ENCODE measurements around the gene BIRC3.
"Not testable (repeated sequence)": the region's sequence is repeated elsewhere in the genome, so short reads cannot be mapped to it uniquely, and the experiment has no call there.

BIRC3 gene

DNA sequence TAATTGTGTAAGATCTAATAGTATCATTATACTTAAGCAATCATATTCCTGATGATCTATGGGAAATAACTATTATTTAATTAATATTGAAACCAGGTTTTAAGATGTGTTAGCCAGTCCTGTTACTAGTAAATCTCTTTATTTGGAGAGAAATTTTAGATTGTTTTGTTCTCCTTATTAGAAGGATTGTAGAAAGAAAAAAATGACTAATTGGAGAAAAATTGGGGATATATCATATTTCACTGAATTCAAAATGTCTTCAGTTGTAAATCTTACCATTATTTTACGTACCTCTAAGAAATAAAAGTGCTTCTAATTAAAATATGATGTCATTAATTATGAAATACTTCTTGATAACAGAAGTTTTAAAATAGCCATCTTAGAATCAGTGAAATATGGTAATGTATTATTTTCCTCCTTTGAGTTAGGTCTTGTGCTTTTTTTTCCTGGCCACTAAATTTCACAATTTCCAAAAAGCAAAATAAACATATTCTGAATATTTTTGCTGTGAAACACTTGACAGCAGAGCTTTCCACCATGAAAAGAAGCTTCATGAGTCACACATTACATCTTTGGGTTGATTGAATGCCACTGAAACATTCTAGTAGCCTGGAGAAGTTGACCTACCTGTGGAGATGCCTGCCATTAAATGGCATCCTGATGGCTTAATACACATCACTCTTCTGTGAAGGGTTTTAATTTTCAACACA lies 6.4 kb downstream of the BIRC3 start:
- no peak for DNase-seq (ENCODE audit: low spot score)

DNA sequence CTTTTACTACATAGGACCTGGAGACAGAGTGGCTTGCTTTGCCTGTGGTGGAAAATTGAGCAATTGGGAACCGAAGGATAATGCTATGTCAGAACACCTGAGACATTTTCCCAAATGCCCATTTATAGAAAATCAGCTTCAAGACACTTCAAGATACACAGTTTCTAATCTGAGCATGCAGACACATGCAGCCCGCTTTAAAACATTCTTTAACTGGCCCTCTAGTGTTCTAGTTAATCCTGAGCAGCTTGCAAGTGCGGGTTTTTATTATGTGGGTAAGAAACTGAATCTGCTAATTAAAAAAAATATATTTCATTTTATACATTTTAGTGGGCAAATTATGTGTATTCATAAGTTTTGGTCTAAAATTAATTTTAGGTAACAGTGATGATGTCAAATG lies 7.8 kb downstream of the BIRC3 start:
- DNase-seq (ENCODE audit: low spot score), result no peak

DNA sequence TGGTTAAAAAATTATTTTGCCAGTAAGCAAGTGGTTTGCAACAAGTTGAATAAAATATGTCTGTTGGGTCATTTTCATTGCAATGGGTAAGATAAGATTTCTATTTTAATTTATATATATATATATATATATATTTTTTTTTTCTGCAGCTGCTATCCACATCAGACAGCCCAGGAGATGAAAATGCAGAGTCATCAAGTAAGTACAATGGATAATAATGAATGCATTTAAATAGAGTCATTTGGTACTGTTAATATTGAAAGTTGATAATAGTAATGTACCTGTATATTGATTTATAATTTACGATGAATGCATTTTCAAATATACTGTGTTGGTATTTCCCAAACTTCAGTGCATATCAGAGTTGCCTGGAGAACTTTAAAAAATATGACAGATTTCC lies 11.5 kb downstream of the BIRC3 start:
- no peak for DNase-seq (ENCODE audit: low spot score)

DNA sequence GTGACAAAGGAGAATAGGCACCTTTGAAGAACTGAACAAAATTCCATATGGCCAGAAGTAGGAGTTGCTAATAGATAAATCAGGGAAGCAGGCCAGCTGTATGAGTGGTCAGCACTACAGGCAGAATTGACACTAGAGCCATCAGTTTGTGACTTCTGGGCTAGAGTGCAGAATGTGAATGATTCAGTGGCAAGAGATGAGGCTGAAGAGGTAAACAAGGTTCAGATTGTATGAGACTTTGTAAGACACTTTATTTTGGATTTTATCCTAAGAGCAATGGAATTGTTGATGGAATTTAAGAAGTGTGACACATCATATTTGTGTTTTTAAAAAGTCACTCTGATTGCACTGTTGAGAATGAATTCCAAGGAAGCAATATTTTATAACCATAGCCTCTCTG lies 12.9 kb downstream of the BIRC3 start:
- no peak for DNase-seq (ENCODE audit: low spot score)

DNA sequence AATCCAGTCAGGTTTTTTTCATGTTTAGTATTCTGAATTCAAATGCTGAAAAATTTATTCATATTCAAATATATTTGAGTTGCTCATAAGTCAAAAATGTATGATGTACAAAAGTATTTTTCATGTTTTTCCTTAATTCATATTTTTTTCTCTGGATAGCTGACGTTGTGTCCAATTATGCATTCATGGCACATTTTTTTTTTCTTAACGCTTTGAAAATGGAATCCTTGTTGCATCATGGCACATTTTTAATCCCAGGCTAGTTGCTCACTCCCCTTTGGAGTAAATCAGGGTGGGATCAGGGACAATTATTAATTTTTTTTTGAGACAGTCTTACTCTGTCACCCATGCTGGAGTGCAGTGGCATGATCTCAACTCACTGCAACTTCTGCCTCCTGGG lies 14.1 kb downstream of the BIRC3 start:
- DNase-seq (ENCODE audit: low spot score), result no peak

DNA sequence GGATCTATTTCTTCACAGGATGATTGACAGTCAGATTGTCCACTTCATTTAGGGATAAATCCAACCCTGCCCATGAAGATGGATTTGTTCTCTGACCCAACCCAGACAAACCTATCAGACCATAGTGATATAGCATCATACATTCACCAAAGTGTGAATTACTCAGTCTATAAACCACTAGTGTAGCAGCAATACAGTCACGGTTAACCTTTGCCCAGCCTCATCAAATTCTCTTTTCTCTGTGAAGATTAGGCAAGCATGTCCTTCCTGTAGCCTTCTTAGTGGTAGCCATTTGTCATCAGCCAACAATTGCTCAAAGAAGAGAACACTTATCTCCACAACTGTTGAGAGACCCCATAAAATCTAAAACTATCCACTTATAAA lies 15.3 kb downstream of the BIRC3 start:
- DNase-seq (ENCODE audit: low spot score), result no peak

DNA sequence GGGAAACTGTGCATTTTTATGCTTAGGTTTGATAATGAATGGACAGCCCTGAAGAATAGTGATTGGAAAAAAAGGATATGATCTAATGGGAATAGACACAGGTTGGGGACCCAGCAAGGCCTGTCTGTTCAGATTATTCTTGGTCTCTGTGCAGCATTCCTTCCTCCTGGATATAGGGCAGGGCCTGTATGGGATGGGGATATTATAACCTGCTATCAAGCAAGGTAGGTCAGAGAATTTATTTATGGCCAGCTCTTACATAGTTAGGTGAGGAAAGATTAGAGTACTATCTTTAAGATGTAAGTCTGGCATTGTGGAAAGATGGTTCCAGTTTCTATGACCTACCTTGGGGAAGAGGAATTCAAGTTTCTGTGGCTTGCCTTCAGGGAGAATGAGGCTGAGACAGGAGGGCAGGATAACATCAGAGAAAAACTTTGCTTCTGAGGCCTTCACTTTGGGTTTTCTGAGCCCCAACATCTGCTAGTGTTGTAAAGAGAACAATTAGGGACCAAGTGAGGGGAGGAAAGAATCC lies 21.3 kb downstream of the BIRC3 start:
- DNase-seq (ENCODE audit: low spot score), result no peak

DNA sequence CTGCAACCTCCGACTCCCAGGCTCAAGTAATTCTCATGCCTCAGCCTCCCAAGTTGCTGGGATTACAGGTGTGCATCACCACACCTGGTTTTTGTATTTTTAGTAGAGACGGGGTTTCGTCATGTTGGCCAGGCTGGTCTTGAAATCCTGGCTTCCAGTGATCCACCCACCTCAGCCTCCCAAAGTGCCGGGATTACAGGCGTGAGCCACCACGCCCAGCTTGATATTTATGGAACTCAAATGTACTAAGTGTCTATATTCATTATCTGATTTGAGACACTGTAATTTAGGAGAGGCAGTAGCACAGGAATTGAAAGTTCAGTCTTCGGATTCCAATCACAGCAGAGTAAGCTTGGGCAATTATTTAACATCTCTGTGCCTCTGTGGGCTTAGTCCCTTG lies 24.0 kb downstream of the BIRC3 start:
- not testable (repeated sequence) for DNase-seq (ENCODE audit: low spot score)

DNA sequence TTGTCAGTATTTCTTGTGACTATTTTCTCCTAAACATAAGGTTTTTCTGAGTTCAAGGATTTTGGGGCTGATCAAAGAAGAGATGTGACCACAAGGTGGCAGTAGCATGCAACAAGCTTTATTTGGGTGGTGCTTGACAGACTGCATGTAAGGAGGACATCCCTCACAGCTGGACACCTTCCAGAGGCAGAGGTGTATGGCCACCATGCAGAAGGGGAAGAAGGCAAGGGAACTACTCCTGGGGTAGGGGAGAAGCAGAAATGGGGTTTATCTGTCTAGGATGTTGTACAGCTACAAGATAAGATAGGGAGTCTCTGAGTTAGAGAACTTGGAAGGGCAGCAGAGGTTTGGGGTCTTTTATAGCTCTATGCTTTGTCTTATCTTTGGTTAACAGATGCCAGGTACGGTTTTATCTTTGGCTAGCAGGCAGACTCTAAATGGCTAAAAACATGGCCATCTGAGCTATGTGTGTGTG lies 24.6 kb downstream of the BIRC3 start:
- peak; percentile 56 for DNase-seq (ENCODE audit: low spot score)

DNA sequence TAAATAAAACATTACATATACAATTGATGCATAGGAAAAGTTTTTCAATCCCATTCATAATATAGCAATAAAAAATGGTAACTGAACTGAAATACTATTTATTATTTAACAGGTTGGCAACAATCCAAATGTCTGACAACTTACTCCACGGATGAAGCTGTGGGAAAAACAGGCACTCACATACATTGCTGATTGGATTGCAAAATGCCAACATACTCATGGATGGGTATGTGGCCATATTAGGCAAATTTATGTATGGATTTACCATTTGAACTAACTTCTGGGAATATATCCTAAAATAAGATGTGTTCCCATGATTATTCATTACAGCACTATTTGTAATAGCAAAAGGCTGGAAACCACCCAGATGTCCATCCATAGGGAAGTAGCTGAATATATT lies 26.5 kb downstream of the BIRC3 start:
- DNase-seq (ENCODE audit: low spot score), result no peak

DNA sequence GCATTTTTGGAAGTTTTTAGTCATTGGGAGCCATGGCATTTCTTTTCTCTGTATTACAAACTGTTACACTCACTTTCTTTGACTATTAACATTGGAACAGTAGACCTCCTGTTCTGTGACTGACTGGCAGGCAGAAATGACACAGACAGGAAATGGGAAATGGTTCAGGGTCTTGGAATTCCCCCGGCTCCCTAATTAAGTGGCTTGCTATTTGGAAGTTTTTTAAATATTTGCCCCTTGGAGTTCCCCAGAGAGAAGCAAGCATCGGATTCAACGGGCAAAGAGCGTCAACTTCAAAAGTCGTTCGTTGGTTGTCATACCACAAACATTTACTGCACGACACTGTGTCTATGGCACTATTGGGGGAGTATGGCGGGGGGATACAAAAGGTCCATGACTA lies 28.6 kb downstream of the BIRC3 start:
- DNase-seq (ENCODE audit: low spot score), result no peak

DNA sequence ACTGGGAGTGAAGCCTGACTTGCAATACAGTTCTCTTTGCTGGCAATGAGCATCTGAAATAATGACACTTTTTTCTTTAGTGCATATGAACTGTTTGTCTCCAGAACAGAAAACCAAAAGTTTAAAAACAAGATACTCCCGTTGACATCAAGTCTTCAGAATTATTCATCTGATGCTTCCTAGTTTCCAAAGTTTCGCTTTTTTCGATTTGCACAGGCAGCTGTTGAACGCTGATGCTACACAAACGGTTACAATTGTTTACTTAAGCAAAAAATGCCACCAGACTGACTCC lies 29.1 kb downstream of the BIRC3 start:
- no peak for DNase-seq (ENCODE audit: low spot score)

DNA sequence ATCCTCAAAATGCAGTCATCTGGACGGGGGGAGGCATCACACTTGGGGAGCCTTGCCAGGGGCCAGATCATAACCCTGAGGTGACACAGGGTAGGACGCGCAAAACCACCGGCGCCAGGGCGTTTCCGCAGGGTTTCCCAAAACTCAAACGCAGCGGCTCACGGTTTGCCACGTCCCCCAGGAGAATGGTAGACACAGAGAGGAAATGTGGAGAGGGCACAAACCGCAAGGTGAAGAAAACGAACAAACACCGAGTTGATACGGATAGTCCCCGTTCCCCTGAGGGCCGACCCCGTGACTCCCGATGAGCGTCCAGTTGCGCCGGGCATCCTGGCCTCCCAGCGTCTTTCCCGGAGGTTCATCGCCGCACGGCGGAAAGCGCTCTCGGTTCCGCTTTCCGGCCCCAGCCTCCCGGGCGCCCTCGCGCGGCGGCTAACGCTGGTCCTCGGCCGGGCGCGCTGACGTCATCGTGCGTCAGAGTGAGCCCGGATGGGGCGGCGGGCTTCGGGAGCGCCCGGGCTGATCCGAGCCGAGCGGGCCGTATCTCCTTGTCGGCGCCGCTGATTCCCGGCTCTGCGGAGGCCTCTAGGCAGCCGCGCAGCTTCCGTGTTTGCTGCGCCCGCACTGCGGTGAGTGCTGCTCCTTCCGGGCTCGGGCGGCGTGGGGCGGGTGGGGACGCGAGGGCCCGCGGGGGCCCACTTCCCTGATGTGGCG lies 29.6 kb downstream of the BIRC3 start, which contains the start of gene BIRC2:
Gene BIRC2 (plus strand): TSS at position 467 of the 714 bp plus-strand sequence. CDS start 2,641 bp downstream, outside the sequence.
- peak; percentile 75 for DNase-seq (ENCODE audit: low spot score)

DNA sequence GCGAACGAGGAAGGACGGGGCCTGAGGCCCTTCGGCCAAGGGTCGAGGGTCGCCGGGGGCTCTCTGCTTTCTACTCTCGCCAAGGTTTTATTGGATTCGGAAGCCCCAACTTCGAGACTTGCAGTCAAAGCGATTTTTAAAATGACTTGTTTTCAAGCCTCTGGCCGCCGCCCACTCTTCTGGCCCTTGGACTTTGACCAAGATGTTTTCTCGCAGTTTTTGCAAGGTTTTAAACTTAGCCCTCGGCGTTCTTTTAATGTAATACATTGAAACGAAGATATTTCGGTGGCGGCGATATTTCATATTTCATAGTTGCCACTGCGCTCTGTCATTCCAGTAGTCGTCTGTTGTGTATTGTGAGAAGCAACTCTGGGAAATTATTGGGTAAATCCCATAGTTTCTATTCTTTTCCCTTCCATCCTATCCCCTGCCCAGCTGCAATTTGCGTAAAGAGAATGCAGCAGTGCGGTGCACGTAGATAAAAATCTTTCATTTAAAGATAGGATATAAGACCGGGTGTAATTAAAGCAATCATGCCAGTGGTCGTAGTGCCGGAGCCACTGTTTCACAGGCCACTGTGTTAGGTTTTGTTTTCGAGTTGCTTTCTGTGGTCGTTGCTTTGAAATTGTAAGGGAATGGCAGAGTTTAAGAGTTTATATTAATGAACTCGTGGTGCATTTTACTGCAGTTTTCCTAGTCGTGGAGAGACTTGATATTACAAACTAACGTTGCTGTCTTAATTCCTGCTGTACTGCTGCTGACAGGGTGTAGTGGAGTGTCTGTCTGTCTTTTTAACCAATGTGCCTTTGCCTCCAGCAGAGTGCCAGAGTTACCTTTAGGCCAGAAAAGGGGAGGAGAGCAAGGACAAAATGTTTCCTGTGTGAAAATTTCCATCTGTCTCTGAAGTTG lies 30.4 kb downstream of the BIRC3 start:
- no peak for DNase-seq (ENCODE audit: low spot score)

DNA sequence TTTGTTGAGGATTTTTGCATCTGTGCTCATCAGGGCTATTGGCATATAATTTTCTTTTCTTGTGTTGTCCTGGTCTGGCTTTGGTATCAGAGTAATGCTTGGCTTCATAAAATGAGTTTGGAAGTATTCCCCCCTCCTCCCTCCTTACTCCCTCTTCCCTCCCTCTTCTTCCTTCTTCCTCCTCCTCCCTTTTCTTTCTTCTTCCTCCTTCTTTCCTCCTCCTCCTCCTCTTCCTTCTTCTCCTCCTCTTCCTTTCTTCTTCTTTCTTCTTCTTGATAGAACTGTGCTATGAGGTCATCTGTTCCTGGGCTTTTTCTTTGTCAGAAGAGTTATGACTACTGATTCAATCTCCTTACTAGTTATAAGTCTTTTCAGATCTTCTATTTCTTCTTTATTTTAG lies 39.8 kb downstream of the BIRC3 start:
- DNase-seq (ENCODE audit: low spot score), result no peak

DNA sequence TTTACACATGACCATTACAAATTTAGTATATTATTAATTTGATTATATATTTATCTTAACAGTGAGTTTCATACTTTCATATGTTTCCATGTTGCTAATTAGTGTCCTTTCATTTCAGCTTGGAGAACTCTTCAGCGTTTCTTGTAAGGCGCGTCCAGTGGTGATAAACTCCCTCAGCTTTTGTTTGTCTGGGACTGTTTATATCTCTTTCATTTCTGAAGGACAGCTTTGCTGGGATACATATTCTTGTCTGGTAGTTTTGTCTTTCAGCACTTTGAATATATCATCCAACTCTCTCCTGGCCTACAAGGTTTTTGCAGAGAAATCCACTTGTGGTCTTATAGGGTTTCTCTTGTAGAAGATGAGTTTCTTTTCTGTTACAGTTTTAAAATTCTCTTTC lies 42.1 kb downstream of the BIRC3 start:
- no peak for DNase-seq (ENCODE audit: low spot score)

DNA sequence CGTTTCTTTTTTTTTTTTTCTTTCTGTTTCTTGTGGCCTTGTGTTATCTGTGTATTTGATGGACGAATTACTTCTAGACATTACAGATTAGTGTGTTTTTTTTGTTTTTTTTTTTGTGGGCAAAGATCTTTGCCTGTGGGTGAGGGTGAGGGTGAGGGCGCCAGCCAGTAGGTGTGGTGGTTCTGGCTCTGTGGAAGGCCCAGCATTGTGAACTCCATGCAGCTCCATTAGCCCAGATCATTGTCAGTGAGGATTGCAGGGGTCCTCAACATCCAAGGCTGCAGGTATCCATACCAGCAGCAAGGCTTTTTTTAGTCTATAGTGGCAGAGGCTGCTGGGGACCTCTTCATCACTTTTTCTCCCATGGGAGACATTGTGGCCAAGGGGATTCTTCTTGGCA lies 43.4 kb downstream of the BIRC3 start:
- DNase-seq (ENCODE audit: low spot score), result no peak

DNA sequence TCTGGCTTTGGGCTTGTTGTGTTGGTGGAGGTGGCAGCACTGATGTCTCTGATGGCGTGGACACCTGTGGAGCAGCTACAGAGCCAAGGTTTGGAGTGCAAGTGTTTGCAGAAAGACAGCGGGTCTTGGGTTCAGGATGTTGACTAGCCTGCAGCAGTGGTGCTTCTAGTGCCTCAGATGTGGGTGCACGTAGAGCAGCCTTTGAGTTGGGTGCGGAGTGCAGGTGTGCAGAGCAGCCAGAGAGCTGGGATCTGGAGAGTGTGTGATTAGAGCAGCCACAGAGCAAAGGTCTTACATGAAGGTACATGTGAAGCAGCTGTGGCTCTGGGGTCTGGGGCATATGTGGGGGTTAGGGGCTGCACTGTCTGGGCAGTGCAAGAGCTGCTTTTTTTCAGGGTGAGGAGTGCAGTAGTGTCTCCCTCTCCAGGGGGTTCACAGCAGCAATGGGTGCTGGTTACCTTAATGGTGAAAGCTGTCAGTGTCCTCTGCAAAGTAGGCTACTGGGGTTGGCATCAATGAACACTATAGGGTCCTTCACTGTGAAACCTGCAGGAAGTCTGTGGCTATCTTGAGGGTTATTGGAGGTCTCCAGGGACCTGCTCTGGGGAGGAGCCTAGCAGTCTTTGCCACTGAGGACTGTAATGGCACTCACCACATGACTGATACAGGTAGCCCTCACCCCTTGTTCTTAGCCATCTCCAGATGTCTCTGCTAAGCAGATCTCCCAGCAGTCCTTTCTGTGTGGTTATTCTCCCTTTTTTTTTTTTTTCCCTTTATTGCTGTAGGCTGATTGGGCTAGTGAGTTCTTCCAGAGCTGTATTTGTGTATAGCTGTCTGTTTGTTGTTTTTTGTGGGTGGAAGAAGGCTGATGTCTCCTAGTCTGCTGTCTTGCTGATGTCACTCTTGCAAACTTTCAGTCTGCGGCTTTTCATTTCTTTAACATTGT lies 44.1 kb downstream of the BIRC3 start:
- no peak for DNase-seq (ENCODE audit: low spot score)

DNA sequence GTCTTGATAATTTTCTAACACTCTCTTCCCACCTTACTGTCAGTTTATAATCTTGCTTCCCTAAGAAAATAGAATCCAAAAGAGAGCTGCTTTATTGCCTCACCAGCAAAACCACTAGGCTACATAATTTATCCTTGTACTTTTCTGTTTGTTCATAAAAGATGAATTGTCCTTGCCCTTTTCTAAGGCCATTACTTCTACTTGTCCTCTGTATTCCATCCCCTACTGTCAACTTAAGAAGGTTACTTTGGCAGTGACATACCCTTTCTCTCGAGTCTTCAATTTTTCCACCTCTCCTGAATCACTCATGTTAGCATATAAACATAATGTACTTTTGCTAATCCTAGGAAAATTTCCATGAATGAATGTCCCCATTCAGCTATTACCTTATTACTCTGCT lies 47.7 kb downstream of the BIRC3 start:
- DNase-seq (ENCODE audit: low spot score), result no peak

DNA sequence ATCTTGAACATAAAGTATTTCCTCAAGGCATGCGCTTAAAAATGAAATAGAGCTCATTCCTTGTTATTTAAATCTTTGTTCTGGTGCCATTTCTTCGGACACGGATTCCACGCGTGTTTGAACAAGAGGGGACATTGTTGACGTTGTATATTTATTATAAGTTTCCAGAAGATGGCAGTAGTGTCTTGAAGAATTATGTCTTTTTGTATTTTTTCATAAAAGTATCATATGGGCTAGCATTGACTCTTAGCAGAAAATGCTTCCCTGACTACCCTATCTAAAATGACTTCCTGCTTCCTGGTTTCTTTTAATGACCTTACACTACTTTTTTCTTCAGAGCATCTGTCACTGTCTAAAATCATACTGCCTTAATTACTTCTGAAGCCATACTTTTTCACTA lies 50.1 kb downstream of the BIRC3 start:
- DNase-seq (ENCODE audit: low spot score), result no peak

DNA sequence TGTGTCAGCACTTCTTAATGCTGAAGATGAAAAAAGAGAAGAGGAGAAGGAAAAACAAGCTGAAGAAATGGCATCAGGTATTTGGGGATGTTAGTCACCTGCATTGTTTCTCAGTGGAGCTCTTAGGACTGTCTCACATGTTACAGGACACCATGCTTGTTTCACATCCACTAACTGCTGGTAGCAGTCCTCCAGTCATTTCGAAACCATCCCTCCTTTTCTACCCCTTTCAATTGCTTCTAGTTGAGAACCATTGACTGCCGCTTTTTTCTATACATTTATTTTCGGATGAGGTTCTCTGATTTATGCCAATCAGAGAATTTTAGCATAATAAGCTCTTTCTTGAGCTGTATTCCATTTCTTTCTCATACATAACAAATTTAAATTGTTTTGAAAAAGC lies 51.2 kb downstream of the BIRC3 start:
- DNase-seq (ENCODE audit: low spot score), result no peak
